Stimulated activated naive CD4-positive, alpha-beta T cell treated with Interleukin-2 at 50 U/mL for 16 hours (primary cell): ENCODE measurements around the gene SPCS3.
A peak's percentile ranks its signal among the peaks of the same experiment; 100 is the strongest.
"Not testable (repeated sequence)": the region's sequence is repeated elsewhere in the genome, so short reads cannot be mapped to it uniquely, and the experiment has no call there.

Experiments
- DNase-seq: peaks from one replicate; lab custom pipeline; 2025; lab: John Stamatoyannopoulos, UW

SPCS3 gene

DNA sequence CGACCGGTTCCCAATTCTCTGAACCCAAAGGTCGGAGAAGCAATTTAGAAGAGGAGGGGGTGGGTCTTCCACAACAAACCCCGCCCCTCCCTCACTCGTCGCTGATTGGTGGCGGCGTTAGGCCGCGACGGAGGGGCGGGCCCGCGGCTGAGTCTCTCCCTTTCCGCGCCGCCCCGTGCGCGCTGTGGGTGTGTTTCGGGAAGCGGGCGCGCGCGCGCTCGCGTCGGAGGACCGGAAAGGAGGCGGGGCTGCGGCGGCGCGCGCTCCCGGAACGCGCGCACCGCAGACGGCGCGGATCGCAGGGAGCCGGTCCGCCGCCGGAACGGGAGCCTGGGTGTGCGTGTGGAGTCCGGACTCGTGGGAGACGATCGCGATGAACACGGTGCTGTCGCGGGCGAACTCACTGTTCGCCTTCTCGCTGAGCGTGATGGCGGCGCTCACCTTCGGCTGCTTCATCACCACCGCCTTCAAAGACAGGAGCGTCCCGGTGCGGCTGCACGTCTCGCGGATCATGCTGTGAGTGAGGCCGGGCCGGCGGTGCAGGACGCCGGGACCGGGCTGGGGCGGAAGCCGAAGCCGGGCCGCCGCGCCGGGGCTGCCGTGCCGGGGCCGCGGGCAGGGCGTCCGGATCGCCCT lies at the start of gene SPCS3:
Gene SPCS3, plus strand, starts transcription at position 263 of the 636 bp plus-strand sequence. Its CDS starts 111 bp downstream, at position 374.
- peak; percentile 93 for DNase-seq

DNA sequence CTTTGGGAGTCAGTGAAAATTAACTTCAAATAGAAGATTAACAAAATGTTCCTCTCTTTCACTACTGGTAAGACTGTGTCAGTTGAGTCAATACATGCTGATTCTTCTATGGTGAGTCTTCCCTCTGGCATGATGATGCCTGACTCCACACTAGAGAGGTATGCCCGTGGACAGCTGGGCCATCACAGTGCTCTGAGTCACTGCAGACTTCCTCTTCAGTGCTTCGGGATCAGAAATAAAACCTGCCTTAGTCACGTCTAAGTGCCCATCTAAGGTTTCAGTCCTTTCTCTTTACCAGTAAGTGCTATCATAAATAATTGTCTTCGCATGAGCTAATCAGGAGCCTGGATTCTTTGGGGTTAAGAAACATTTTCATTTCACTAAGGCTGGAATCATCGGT lies 49.1 kb upstream of the SPCS3 start:
- no peak for DNase-seq

DNA sequence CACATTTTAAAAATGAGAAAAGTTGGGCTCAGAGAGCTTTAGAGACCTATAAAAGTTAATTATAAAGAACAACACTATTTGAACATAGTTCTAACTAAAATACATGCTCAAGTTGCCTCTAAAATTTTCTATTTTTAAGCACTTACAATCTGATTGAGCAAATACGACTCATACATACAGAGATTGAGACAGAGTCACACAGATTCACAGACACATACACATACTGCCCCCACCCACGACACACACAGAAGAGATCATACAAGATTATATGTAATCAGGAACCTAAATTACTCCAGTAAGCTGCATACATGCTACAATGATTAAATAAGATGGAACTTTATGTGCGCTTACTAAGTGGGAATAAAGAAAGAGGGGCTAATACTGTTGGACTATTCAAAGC lies 48.0 kb upstream of the SPCS3 start:
- DNase-seq, result no peak

DNA sequence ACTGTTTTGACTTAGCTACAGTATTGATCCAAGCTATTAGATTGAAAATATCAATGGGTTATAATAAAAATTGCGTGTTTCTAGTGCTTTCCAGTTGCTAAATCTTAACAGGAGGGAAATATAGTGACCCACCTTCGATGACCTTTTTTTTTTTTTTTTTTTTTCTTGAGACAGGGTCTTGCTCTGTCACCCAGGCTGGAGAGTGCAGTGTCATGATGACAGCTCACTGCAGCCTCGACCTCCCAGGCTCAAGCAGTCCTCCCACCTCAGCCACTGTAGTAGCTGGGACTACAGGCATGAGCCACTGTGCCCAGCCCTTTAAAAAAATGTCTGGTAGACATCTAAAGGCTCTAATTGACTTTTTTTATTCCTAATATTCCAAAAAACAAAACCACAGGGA lies 47.0 kb upstream of the SPCS3 start:
- DNase-seq, result no peak

DNA sequence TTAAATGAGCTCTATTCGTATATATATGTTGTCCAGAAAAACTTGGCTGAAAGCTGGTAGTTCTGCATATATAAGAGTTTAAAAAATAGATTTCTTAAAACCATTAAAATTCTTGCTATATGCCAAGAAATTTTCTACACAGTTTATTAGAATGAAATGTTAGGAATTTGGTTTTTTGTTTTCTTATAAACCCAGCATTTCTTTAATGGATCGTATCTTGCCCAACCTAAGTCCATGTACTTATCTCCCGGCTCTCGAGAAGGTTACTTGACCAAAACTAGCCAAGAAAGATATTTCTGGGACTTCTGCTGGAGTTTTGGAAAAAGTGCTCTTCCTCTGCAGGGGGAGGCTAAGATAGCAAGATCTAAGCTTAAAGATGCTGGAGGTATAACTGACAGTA lies 46.0 kb upstream of the SPCS3 start:
- no peak for DNase-seq

DNA sequence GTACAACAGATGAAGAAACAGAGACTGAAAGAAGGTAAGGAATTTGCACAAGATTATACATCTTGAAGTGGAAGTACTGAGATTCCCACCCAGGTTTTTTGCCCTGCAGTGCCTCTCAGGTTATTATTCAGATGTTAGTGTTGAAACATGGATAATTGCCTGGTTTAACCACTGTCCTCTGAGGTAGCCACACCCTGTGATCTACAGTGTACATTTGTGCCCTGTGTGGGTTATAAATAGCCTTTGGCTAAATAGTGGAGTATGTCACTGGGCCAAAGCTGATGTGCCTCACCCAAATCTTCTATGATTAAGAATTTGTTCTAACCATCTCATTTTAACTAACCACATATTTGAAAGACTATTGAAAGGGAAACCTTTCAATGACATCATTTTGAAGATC lies 45.3 kb upstream of the SPCS3 start:
- DNase-seq, result no peak

DNA sequence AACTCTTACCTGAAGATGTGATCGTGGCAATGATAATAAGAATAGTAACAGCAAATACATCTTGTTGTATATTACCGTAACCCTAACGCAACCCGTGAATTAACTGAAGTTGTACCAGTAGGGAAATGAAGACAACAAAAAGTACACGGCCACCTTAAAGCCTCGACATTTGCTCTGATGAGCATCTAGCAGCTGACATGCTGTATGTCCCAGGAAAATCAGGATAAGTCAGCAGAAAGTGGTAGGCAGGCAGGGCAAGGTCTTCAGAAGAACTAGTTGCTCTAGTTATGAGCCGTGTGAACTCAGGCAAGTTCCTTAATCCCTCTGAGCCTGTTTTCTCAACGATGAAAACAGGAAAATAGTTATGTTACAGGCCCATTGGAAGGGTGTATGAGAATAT lies 43.1 kb upstream of the SPCS3 start:
- DNase-seq, result no peak

DNA sequence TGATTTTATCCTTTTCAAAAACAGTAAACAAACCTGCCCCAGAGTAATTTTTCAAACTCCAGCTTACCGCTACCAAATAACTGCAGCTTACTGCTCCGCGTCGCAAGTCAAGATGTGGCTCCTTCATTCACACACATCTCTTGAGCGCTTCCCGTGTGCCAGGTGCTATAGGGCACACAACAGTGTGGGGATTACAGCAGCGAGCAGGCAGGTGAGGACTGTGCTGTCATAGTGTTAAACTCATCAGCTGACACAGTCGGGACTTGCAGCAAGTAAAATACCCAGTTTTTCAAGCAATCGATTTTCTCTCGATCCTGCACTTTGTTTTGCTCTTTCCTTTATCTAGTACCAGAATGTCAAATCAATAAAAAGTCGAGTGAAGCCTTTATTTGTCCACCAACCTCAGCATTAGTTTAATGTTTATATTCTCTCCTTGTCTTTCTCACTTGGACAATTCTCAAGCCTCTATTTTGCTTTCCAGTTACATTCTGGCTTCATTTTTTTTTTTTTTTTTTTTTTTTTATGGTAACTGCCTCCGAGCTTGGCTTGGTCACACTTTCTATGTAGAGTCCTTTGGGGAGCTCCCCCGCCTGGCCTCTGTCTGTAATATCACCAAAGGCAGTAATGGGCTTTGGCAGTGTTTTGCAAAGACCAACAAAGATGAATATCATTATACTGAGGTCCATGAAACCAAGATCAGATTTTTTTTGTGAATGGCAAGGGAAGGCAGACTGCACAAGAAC lies 42.4 kb upstream of the SPCS3 start:
- no peak for DNase-seq

DNA sequence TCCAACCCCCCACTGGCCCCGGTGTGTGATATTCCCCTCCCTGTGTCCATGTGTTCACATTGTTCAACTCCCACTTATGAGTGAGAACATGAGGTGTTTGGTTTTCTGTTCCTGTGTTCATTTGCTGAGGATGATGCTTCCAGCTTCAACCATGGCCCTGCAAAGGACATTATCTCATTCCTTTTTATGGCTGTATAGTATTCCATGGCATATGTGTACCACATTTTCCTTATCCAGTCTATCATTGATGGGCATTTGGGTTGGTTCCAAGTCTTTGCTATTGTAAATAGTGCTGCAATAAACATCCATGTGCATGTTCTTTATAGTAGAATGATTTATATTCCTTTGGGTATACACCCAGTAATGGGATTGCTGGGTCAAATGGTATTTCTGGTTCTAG lies 40.2 kb upstream of the SPCS3 start:
- DNase-seq, result not testable (repeated sequence)

DNA sequence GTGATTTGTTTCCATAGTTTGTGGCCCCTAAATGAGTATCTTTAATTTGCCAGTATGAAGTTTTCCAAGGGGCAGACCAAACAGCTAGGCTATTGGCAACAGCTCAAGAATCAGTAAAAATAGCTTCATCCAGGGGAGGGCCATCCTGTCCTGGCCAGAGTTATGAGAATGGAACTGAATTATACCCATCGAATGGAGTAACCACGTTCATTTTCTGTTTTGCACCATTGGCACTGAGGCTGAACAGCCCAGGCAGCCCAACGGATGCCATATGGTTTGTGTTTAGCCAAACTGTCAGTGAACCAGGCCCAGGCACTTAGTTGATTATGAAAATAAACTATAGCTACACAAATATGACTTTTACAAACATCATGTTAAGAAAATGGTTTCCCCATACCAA lies 33.0 kb upstream of the SPCS3 start:
- no peak for DNase-seq

DNA sequence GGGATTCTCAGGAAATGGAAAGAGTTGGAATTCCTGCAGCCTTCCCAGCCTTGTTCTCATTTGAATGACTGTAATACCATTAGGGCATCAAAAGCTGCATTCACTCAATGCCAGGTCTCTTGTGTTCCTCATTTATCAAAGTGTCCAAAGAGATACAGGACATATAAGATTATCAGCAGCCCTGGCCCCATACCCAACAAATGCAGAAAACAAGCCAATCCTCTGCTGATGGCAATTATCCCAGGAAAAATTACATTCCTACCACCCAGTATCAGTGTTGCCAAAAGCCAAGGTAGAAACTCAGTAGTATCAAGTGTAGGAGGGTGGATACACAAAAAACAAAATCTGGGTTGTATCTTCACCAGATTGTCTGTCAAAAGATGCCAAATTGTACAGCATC lies 32.2 kb upstream of the SPCS3 start:
- no peak for DNase-seq

DNA sequence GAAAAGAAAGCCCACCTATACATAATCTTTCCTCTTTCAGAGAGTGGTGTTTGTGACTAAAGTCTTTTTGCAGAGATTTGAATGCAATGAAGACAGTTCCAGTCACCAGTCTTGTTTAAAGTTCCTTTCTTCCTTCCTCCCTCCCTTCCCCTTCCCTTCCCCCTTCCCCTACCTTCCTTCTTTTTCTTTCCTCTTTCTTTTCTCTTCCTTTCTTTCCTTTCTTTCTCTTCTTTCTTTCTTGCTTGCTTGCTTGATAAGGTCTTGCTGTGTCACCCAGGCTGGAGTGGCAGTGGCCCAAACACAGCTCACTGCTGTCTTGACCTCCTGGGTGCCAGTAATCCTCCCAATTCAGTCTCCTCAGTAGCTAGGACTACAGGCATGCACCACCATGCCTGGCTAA lies 31.7 kb upstream of the SPCS3 start:
- DNase-seq, result no peak

DNA sequence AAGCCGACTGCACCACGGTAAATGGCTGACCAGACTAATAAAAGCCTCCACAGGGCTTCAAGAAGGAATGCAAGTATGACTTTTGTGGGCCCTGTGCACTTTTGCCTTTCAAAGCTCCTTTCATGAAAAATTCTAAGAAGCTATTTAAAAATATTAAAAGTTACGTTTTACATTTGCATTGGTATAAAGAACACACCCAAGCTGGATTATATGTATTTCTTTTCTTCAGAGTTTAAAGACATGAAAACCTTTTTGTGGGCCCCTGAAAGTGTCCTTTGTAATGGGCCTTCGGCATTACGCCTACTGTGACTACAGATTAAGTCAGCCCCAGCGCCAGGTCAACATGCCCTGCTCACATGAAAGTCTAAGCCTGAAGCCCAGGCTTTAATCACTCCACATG lies 30.2 kb upstream of the SPCS3 start:
- DNase-seq, result no peak

DNA sequence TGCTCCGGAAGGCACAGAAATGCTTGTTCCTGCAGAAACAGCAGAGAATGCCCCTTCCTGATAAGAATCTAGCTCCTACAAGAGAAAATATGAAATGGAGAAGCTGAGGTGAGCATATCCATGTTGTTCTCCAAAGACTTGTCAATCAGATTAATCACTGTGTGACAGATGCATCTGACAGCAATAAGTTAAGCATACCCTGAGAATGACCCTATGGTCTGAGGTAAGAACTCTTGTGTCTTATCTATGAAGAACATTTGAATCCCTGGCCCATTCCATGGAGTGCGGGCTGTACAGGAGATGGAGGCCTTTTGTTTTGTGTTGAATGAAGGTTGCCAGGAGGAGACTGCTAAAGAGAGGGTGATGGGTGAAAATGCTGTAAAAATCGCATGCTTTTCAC lies 29.2 kb upstream of the SPCS3 start:
- DNase-seq, result no peak

DNA sequence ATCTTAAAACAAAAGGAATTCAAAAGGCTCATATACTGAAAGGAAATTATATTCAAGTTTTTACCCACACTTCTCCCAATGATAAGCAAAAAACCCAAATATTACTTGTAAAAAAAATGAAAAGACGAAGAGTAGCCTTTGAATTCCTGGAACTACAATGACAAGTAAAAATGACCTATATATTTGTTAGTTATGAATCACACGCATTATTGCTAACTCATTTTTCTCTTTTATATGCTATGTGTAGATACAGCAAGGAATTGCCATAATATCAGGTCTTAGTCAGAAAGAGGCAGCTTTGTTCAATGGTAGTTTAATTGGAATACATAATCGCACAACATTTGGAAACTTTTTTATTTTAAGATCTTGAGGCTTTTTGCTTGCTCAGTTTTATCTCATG lies 28.0 kb upstream of the SPCS3 start:
- no peak for DNase-seq

DNA sequence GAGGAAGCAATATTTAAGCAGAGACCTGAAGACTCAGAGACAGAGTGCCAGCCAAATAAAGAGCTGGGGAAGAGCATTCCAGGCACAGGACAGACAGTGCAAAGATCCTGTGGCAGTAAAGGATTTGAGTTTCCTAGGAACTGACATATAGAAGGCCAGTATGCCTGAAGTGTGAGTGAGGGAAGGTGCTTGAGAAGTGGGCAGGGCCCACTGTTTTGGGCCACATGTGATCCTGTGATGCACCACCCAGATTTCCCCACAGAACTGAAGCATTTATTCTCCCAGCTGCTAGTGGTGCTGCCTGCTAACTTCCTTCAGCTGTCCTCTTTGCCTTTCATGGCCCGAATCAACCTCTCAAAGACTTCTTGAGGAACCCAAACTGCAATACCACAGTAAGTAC lies 26.8 kb upstream of the SPCS3 start:
- DNase-seq, result no peak

DNA sequence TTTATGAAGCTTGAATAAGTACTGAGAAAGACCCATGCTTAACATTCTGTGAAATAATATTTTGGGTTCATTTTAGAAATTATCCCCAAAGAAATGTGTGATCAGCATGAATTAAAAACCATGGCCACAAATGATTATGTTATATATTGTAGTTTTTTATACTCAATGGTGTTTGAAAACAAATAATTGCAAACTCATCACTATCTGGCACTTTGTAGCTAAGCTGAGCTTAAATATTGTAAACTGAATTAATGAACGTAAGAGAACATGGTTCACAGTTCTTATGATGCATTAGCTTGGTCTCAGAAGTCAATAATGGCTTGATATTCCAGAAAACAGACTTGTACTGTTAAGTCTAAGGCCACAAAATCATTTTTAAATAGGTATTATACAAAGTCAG lies 26.1 kb upstream of the SPCS3 start:
- DNase-seq, result no peak

DNA sequence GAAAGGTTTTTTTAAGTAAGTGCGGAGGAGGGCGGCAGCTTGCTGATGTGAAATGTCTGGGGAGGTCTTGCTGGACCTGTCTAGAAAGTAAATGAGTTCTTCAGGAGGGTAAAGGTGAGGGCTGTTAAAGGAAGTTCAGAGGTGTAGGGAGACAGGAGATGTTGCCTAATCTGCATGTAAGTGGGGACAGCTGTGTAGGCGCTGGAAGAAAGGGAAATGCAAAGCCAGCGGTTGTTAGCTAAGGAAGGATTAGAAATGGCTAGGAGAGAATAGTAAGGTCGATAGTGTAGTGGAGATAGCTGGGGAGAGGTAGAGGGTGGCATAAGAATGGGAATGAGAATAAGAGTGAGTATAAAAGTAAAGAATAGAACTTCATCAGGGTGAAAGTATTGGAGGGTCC lies 23.9 kb upstream of the SPCS3 start:
- not testable (repeated sequence) for DNase-seq

DNA sequence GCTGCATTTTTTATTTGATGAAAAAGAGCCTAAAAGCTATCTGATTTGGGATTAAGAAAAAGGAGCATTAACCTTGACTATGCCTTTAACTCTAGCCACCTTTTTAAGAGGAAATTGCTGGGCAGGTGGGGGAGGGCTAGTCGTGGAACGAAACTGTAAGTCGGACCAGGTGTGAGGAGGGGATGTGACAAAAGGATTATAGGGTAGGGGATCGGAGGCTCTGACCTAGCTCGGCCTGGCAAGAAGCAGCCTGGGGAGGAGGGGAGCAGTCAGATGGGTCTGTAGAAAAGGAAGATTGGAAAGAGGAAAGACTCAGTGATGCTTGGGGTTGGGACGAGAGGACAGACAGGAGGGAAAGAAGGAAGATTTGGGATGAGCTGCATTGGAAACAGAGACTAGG lies 21.1 kb upstream of the SPCS3 start:
- no peak for DNase-seq

DNA sequence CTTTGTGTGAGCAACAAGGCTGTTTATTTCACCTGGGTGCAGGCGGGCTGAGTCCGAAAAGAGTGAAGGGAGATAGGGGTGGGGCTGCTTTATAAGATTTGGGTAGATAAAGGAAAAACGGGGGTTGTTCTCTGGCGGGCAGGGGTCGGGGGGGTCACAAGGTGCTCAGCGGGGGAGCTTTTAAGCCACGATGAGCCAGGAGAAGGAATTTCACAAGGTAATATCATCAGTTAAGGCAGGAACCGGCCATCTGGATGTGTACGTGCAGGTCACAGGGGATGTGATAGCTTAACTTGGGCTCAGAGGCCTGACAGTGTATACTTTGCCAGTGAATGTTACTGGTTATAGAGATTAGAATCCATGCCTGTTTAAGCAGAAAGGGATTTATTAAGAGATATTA lies 19.7 kb upstream of the SPCS3 start:
- no peak for DNase-seq

DNA sequence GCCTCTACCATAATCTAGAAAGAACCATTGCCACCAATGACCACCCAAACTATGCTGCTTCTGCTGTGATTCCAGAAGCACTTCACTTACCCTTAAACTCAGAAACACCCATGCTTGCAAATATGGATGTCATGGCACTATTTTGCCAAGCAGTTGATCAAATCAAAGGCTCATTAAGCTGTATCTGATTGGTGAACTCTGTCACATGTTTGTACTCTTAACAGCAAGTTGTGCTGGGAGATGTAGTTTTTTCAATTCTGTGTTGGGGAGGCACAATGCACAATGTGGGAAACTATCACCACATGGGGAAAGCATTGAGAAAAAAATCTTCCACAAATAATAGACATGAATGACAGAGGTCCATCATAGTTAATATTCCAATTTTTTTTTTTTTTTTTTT lies 19.2 kb upstream of the SPCS3 start:
- no peak for DNase-seq

DNA sequence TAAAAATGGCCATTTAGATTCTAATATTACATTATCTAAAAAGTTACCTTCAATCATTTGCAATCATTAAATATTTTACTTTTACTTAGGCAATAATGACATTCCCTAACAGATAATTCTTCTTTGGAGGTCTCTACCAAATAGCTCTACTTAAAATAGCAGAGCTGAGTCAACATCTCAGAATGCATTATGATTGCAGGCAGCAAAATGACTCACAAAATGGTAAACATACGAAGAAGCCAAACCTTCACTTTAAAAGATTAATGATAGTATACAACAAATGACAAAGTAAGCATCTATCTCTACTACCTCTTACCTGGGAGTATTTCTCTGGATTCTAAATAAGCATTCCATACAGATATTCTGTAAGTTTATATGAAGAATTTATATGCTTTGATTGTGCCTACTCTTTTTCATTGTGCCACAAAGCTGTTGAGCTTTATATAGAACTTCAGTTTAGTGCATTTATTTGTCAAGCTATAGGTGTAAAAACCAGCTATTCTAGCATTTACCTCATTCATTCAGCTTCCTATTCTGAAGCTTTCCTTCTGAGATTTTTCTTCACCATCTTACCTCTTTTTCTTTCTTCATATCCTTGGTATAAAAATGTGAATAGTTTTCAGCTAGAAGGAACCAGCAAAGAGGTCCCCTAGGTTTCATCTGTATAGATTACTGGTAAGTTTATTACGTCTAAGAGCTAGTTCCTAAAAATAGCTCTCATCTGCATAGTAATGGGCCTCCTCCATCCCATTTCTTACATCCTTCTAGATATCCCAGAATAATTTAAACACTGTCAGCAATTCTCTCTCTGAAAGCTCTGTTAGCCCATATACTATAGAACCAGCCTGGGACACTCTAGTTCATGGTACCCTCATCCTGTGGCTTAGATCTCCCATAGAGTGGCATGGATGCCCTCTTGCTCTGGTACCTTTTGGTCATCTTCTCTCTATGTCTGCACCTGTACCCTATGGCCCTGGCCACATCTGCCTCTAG lies 17.2 kb upstream of the SPCS3 start:
- DNase-seq, result no peak

DNA sequence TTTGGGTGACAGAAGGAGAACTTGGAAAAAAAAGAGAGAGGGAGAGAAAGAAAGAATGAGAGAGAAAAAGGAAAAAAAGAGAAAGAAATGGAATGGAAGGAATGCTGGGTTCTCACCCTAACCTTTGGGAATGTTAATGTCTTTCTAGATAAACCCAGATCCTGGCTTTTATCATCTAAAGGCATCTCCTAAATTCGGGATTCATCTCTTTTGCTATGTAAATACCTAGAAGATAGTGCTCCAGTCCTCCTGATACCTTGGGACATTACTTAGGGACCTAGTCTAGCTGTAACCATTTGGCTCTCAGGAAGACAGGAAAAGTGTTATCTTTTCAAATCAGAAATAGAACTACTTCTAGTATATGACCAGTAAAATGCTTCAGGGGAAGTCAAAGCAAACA lies 15.8 kb upstream of the SPCS3 start:
- no peak for DNase-seq
